GM19452 (cell line): ENCODE measurements around the gene SHC1.
"Not testable (repeated sequence)": the region's sequence is repeated elsewhere in the genome, so short reads cannot be mapped to it uniquely, and the experiment has no call there.

Experiments
- ATAC-seq: cut with Tn5 transposase; IDR thresholded peaks from one replicate; pipeline ENCODE4 v1.9.1; 2021; ENCODE audit not compliant: unreplicated experiment

SHC1 gene

DNA sequence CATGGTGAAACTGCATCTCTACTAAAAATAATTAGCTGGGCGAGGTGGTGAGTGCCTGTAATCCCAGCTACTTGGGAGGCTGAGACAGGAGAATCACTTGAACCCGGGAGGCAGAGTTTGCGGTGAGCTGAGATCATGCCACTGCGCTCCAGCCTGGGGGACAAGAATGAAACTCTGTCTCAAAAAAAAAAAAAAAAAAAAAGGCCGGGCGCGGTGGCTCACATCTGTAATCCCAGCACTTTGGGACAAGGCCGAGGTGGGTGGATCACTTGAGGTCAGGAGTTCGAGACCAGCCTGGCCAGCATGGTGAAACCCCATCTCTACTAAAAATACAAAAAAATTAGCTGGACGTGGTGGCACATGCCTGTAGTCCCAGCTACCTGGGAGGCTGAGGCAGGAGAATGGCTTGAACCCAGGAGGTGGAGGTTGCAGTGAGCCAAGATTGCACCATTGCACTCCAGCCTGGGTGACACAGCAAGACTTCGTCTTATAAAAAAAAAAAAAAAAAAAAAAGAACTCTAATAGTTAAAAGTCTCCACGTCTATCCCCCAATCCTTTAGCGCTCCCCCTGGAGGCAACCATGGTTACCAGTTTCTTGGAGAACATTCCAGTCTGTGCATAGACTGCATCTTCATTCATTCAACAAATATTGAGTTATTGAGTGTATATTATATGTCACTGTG, 24.9 kb upstream of the SHC1 start:
- not testable (repeated sequence) for ATAC-seq

- no peak for ATAC-seq
These were observed 24.0 kb upstream of the SHC1 start for GRCh38 chr1:154994591-154994990.

DNA sequence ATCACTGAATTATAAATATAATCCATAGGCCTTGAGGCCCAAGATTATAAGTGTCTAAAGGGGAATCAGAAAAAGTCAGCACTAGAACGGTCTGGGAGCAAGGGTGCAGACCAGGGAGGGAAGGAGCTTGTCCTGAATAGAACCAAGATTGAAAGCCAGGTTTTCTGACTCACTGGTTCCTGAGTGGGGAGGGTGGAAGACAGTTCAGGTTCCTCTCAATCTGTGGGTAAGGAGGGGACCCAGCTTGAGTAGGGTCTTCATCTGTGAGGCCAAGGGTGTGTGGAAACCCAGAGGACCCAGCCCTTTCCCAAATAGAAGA, 23.7 kb upstream of the SHC1 start:
- ATAC-seq = no peak

DNA sequence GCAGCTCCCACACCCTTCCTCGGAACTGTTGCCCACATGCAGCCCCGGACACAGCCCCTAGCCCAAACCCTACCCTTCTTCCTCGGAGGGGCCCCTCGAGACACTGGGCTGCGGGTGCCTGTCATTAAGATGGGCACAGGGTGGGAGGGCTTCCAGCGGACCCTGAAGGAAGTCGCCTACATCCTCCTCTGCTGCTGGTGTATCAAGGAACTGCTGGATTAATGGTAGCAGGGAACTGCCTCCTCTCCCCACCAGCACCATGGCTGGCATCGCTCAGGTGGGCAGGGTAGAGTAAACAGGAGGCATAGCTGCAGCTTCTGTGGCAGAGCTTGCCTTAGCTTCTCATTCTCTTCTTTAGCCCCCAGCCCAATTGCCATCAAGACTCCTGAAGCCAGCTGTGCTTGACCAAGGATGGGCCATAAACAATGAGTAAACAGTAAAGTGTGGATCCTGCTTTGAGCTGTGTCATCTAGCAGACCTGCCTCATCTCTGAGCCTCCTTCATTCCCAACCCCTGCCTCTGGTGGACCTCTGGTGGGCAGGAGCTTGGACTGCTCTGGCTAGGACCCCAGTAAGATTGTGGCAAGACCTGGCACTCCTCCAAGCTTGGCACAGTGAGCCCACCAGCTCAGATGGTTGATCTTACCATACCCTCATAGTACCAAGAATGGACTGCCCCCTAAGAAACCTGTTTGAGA, 23.2 kb upstream of the SHC1 start, which contains the start of gene LENEP:
Gene LENEP, plus strand, starts transcription at position 15 of the 697 bp plus-strand sequence. Its CDS starts 22 bp downstream, at position 37.
- no peak for ATAC-seq

DNA sequence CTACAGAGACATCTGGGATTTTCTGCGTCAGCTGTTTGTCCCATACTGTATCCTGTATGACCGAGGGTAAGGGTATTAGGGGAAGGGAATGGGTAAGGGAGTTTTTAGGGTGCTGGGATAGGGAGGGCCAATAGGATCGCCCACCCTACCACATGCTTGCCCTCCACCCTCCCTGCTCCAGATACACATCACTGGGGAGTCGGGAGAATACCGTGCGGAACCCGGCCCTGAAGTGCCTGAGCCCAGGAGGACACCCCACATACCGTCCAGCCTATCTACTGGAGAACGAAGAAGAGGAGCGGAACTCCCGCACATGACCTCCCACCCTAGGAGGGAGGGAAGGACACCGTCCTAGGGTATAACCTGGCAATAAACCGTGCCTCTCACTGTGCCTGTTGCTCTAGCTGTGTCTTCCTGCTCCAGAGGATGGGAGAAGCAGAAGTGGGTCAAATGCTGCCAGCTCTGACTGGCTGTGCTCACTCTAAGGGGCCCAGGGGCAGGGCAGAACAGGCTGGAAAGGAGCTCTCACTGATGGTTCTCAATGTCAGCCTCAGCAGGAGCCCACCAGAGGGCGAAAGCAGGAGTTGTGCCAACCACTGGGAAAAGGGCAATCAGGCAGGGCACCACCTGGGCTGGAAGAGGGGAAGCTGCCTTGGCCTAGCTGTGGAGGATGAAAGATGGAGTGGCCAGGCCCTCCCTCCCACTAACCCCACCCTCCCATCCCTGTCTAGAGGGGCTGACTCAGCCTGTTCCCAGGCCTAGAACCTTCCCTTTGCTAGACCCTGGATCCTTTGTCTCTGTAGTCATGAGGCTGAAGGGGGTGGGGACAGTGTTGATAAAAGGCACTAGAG, 22.4 kb upstream of the SHC1 start:
- no peak for ATAC-seq

GRCh38 chr1:154990276-154990675, 19.7 kb upstream of the SHC1 start:
- no peak for ATAC-seq

DNA sequence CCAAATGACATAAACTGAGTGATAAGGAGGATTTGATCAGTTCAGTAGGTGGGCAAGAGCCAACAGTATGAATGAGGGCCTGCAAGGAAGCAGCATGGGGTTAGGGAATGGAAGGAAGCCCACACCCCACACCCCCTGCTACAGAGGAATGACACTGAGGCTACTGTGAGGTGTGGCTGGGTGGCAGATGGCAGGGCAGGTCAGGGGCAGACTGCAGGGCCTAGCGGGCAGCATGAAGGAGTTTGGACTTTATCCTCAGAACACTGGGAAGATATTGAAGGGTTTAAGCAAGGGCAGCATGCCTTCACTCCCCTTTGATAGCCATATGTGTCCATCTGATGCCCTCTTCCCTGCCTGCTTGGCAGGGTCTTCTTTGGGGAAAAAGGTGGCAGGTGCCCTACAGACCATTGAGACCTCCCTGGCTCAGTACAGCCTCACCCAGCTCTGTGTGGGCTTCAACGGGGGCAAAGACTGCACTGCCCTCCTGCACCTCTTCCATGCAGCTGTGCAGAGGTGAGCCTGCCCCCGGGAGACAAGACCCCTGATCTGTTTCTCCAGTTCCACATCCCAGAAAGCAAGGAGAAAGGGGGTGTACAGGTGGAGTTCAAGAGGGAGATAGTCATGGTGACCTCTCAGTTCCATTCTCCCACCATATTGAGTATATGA, 18.8 kb upstream of the SHC1 start:
- ATAC-seq = no peak

- no peak for ATAC-seq
These were observed 17.8 kb upstream of the SHC1 start for GRCh38 chr1:154988058-154988954.

- no peak for ATAC-seq
These were observed 16.8 kb upstream of the SHC1 start for GRCh38 chr1:154987326-154987725.

GRCh38 chr1:154986736-154987135, 16.2 kb upstream of the SHC1 start:
- not testable (repeated sequence) for ATAC-seq

DNA sequence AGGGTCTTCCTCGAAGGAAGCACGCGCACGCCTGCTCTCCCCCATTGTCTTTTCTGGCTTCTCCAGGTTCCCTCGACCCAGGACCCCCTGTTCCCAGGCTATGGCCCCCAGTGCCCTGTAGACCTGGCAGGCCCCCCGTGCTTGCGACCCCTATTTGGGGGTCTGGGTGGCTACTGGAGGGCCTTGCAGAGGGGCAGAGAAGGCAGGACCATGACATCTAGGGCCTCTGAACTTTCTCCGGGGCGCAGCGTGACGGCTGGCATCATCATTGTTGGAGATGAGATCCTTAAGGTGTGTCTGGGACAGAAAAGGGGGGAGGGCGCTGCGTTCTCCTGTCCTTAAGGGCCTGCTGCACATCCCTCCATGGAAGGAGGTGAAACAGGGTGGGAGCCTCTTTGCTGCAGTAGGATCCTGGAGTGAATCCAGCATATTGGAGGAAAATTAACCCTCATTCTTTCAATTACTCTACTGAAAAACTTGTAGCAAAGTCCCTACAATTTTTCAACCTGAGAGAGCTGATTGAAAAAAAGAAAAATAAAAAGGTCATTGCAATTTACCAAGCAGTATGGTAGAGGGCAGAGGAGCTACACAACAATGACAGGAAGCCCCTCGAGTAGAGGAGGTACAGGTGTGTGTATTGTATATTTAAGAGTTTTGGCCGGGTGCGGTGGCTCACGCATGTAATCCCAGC, 13.4 kb upstream of the SHC1 start:
- no peak for ATAC-seq

DNA sequence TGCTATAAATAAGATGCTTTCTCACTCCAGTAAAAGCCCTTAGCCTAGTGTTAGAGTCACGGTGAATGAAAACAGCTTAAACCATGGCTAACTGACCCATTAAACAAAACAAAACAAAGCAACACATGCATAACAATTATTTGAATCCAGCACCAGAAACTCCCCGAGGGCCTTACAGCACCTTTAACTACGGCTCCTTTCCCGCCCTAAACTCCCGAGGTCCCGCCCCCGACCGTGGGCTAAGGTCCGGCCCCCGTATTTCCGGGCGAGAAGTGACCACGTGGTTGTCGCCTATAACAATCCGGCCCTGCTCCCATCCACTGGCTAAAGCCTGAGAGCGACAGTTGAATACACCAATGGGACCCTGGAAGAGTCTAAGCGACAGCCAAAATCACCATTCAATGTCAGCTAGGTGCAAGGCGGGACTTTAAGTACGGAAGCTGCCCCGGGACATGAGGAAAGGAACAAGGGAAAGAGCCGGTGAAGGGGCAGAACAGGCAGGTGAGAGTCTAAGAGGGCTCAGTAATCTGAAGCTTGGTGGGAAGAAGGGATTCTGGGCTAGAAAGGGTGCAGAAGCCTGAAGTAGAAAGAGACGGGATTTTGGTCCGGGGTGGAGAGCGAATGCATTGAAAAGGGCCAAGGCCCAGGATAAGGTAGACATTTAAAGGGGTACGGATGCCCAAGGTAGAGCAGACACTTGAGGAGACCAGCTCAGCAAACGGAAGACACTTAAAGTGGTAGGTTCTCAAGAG, 12.5 kb upstream of the SHC1 start, which contains the start of gene FLAD1:
Gene FLAD1, plus strand, starts transcription at position 448 of the 752 bp plus-strand sequence. CDS start 351 bp downstream, outside the sequence.
- ATAC-seq = peak; percentile 95

DNA sequence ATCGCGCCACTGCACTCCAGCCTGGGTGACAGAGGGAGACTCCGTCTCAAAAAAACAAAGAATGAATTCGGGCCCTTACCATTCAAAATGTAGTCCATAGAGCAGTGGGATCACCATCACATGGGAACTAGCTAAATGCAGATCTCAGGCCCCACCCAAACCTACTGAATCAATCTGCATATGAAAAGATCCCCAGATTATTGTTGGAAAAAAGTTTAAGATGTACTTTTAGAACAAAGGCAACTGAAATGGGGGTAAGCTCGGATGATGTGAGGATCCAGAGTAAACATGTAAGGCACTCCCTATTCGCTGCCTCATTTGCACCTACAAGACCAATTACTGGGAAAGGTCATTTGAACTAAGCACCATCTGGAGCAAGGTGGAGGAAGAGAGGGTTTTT, 11.8 kb upstream of the SHC1 start:
- ATAC-seq = no peak

GRCh38 chr1:154978360-154978759, 7.8 kb upstream of the SHC1 start:
- ATAC-seq = no peak

DNA sequence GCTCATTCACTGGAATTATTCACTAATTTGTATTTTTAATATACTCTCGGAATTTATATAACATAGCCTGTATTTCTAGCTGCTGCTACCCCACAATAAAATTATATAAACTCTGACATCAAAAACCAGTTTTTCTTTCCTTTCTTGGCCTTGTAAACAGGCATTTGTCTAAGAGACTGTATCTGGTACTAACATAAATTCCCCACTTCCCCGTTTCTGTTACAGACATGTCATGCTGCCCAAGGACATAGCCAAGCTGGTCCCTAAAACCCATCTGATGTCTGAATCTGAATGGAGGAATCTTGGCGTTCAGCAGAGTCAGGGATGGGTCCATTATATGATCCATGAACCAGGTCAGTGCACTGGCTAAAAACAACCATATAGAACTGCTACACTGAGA, 7.2 kb upstream of the SHC1 start:
- ATAC-seq = not testable (repeated sequence)

DNA sequence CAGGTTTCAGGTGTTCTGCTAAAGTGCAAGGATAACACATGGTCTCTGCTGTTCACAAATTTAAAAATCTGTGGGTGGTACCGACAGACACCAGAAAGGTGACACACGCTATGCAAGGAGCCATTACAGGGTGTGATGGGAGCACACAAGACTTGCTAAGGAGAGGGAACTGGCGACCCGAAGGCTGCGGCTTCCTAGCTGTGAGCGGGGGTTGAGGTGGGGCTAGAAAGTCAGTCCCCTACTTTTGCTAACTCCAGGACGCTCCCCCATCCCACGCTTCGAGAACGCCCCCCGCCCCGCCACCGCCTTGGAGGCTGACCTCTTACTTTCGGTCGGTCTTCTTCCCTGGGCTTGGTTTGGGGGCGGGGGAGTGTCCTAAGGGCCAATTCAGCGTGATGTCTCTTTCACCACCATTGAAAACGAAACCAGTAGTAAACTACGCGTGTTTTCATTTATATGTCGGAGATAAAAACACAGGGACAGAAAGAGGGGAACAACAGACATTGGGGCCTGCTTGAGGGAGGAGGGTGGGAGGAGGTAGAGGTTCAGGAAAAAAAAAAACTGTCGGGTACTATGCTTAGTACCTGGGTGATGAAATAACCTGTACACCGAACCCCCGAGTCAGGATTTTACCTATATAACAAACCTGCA, 5.0 kb upstream of the SHC1 start:
- ATAC-seq = no peak

GRCh38 chr1:154974808-154975408, 4.4 kb upstream of the SHC1 start:
- ATAC-seq = peak; percentile 43
